GM21786 (cell line): Measurements from ENCODE around the gene GBP2.
A peak's percentile ranks its signal among the peaks of the same experiment; 100 is the strongest.

Experiments
- ATAC-seq: cut with Tn5 transposase; IDR thresholded peaks from one replicate; pipeline ENCODE4 v1.9.1; 2021; ENCODE audit not compliant: unreplicated experiment

The GBP2 gene

DNA sequence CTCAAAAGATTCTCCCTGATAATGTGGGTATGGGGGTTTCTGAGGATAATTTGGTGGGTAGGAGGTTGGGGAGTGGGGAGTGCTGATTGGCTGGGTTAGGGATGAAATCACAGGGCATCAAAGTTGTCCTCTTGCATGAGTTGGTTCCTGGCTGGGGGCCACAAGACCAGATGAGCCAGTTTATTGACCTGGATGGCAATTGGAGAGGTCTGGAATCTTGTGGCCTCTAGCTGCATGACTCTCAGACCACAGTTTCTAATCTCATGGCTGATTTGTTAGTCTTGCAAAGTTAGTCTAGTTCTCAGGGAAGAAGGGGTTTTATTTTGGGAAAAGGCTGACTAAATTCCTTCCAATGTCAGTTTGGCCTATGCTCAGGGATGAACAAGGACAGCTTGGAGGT lies 57.6 kb downstream of the GBP2 start:
- ATAC-seq, result no peak

DNA sequence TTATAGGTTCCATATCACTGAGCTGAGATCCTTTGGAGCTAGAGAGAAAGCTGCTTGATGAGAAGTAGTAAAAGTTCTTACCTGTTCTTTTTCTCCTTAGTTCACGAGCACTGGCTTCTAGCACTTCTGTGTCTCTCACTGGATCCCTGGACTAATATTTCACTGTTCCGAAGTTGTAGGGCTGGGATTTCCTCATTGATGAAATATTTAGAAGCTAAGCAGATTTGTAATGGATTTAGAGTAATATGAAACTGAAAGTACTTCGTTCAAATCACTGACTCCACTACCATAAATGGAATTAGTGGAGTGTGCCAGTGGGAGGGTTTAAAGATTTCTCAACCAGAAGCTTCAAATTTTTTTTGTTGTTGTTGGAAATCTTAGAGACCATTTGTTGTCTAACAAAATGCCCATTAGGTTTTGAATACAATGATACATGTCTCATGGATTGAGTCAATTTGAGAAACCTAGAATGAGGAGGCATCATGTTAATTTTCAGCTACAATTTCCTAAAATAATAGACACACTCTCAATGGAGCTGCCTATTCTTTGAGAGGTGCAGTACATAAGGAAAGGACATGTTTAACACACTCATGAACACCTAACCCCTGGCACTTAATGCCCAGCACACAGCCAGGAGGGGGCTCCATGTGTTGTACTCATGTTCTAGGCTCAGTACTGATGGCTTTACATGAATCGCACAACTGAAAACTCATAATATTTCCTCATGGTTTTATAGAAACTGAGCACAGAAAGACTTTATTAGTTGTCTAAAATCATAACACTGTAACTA lies 60.6 kb downstream of the GBP2 start, which contains the start of gene GBP1:
TSS of gene GBP1 (minus strand) at position 130 of the 790 bp plus-strand sequence. CDS start 1,974 bp downstream, outside the sequence.
- peak; percentile 64 for ATAC-seq

DNA sequence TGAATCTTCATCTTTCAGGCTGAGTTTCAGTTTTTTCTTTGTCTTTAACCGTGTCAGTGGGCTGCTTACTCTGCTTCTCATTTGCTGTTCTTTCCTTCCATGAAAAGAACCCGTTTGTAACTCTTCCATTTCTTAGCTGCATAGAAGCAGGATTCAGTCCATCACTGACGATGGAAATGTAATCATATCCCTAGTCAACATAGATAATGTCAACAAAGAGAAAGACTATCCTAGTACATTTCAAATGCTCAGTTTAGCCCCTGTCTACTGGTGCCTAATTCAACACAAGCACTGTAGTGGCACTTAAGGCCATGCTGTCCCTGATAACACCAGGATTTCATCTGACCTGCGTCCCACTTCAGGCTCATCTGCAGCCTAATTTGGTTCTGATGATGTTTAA lies 61.3 kb downstream of the GBP2 start:
- peak; percentile 47 for ATAC-seq

DNA sequence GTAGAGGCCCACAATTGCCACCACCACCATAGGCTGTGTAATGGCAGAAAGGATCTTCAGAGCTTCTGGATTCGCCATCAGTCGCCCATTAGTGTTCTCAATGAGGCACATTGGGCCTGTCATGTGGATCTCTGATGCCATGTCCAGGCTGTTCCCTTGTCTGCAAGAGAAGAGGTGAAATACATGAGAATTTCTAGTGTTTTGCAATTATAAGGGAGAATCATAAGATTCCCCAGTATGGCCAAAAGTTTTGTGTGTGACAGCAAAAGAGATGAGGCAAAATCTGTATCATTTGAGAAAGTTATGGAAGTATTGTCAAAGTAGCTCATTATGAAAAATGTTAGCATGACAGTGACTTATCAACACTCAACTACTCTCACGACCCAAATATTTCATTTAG lies 62.8 kb downstream of the GBP2 start:
- no peak for ATAC-seq

DNA sequence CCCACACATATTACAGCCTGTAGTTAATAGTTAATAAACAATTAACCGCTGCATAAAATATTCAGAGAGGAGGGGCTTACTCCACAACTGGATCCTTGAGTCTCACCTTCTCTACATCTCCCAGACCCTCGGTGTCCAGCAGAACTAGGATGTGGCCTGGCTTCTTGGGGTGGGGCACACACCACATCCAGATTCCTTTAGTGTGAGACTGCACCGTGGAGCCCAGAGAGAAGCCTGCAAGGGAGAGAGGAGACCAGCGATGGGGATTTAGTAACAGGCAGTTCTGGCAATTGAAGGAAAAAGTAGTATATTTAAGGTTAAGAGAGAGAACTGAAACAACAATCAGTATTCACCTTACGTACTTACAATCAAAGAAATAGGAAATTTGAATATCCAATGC lies 65.8 kb downstream of the GBP2 start:
- ATAC-seq, result no peak
